T-cell (primary cell): ENCODE data around the gene VPS8. TPM values are rescaled to one million over a fixed set of nuclear protein-coding genes. Genes with fewer than 3 reads are reported as not detected.
"Not testable (repeated sequence)": the region's sequence is repeated elsewhere in the genome, so short reads cannot be mapped to it uniquely, and the experiment has no call there.

ENCODE experiments used
- ATAC-seq, 4 experiments: fragments of 200-7000 bp in 3 of 4; fragments of 150-1000 bp in 1 of 4; cut with Tn5 transposase; replicated peaks in 1 of 4; 1 replicate in 3 of 4; 2 replicates in 1 of 4; pipeline ENCODE4 v1.10.0; 2021; ENCODE audit warnings: moderate library complexity in 3 of 4, mild to moderate bottlenecking in 2 of 4, moderate number of reproducible peaks in 1 of 4
- CTCF ChIA-PET, 2 donors: fragments of 300-600 bp; sonication (Branson Sonifier 250); formaldehyde crosslinking; loops; one replicate each; lab custom pipeline; 2022; ENCODE audit warnings: antibody characterized with exemption in 2 of 2; lab: Charles Lee
- POLR2A ChIA-PET, 2 donors: fragments of 300-600 bp; sonication (Branson Sonifier 250); formaldehyde crosslinking; loops; one replicate each; lab custom pipeline; 2022; ENCODE audit warnings: antibody characterized with exemption in 2 of 2; lab: Charles Lee
- DNase-seq, 35 experiments: peaks; one replicate each; pipeline versions ENCODE4 v3.0.0 to v3.0.0-alpha.2; 2013 to 2023
- H3K27ac ChIP-seq: one replicate; pipeline ENCODE4 v1.5.1; 2013; ENCODE audit warnings: low read length
- H3K27me3 ChIP-seq, 2 experiments: replicated peaks in 1 of 2; 1 replicate in 1 of 2; 2 replicates in 1 of 2; pipeline versions ENCODE4 v1.6.1 to v1.7.0; 2013; ENCODE audit warnings: low read length in 1 of 2, mixed read lengths in 1 of 2; ENCODE audit not compliant: control insufficient read depth in 2 of 2, insufficient read depth in 2 of 2; ENCODE audit errors: extremely low read depth in 1 of 2
- H3K36me3 ChIP-seq, 2 donors: 1 replicate in 1 of 2; 2 replicates in 1 of 2; pipeline versions ENCODE4 v1.6.1 to v1.7.0; 2013; ENCODE audit warnings: low read length in 1 of 2; ENCODE audit not compliant: control insufficient read depth in 2 of 2, insufficient read depth in 1 of 2; ENCODE audit errors: extremely low read depth in 1 of 2
- H3K4me1 ChIP-seq, 2 experiments: 1 replicate in 1 of 2; 2 replicates in 1 of 2; pipeline versions ENCODE4 v1.6.1 to v1.7.0; 2013; ENCODE audit warnings: low read length in 2 of 2, mixed read lengths in 1 of 2; ENCODE audit not compliant: insufficient read depth in 2 of 2, control insufficient read depth in 1 of 2; ENCODE audit errors: extremely low read depth in 1 of 2
- H3K4me3 ChIP-seq, 2 donors: 1 replicate in 1 of 2; 2 replicates in 1 of 2; pipeline versions ENCODE4 v1.5.1 to v1.7.0; 2013; ENCODE audit warnings: mild to moderate bottlenecking in 2 of 2, low read length in 1 of 2, moderate library complexity in 1 of 2; ENCODE audit not compliant: control insufficient read depth in 1 of 2; ENCODE audit errors: extremely low read depth in 1 of 2
- H3K9me3 ChIP-seq: 2 replicates; pipeline ENCODE4 v1.7.0; 2013
- H3K27ac Mint-ChIP-seq, 2 donors: one replicate each; pipeline ENCODE4 v1.8.0; 2020 to 2021; ENCODE audit warnings: mild to moderate bottlenecking in 2 of 2, mixed read lengths in 2 of 2
- H3K27me3 Mint-ChIP-seq, 2 donors: one replicate each; pipeline ENCODE4 v1.8.0; 2021 to 2022; ENCODE audit warnings: mixed read lengths in 2 of 2
- H3K36me3 Mint-ChIP-seq: one replicate; pipeline ENCODE4 v1.8.0; 2021; ENCODE audit warnings: mixed read lengths
- H3K4me1 Mint-ChIP-seq, 3 donors: one replicate each; pipeline ENCODE4 v1.8.0; 2020 to 2022; ENCODE audit warnings: mixed read lengths in 3 of 3, mild to moderate bottlenecking in 1 of 3
- H3K4me3 Mint-ChIP-seq, 3 donors: one replicate each; pipeline ENCODE4 v1.8.0; 2020 to 2022; ENCODE audit warnings: mild to moderate bottlenecking in 3 of 3, mixed read lengths in 3 of 3, moderate library complexity in 3 of 3
- H3K9me3 Mint-ChIP-seq, 3 donors: one replicate each; pipeline ENCODE4 v1.8.0; 2020 to 2022; ENCODE audit warnings: mixed read lengths in 3 of 3
- WGBS: methylation state at CpG from one replicate; pipeline ENCODE4 v1.1.5; 2013; ENCODE audit warnings: missing lambda C conversion rate; ENCODE audit not compliant: insufficient coverage; 5-methylcytosine and 5-hydroxymethylcytosine counted together
- total RNA-seq, 35 experiments: library from RNA in 6 of 35; stranded (reverse) in 6 of 35; fragments of 120-200 nt in 1 of 35; gene quantifications; one replicate each; pipeline versions ENCODE4 v1.2.1 to v1.2.4 and lab custom pipeline; 2013 to 2026

VPS8 gene
- total RNA-seq, 5 donors from 2014 or later (not counting 1 experiment from before 2014, with no cell fraction given): 59.2 to 95.6 (median 71.0) TPM

DNA sequence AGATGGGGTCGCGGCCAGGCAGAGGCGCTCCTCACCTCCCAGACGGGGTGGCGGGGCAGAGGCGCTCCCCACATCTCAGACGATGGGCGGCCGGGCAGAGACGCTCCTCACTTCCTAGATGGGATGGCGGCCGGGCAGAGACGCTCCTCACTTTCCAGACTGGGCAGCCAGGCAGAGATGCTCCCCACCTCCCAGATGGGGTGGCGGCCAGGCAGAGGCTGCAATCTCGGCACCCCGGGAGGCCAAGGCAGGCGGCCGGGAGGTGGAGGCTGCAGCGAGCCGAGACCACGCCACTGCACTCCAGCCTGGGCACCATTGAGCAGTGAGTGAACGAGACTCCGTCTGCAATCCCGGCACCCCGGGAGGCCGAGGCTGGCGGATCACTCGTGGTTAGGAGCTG is 191.9 kb downstream of the VPS8 start:
- H3K4me1 ChIP-seq, H3K4me3 ChIP-seq, CTCF ChIA-PET, H3K9me3 ChIP-seq, H3K27me3 Mint-ChIP-seq, H3K27ac Mint-ChIP-seq, H3K27me3 ChIP-seq, POLR2A ChIA-PET, DNase-seq, H3K4me3 Mint-ChIP-seq, H3K4me1 Mint-ChIP-seq, ATAC-seq, H3K27ac ChIP-seq: not testable (repeated sequence)
- WGBS: 100% methylated on average over 2 of the region's 28 CpGs
- H3K36me3 ChIP-seq: peaks cover 4 to 37% of the 10 kb centered on the region in 2 donors
- Mint-ChIP-seq H3K9me3 (peaks cover 4 to 14% (median 13%) of the 10 kb centered on the region in 3 donors), H3K36me3 (peaks cover 78% of the 10 kb centered on the region)

DNA sequence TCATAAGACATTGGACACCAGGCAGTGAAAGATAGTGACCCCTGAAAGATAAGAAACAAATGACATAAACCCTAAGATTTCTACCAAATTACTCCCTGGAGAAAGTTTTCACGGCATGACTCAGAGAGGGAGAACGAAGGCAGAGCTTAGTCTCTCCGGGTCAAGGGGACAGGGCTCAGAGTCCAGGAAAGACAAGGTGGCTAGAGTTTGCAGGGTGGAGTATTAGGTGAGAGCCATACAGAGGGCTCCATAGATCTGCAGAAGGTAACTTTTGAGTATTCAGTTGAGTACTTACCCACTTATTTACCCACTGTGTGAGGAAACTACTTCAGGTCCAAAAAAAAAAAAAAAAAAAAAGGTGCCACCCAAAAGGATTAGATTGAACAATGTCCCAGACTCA is 197.7 kb downstream of the VPS8 start:
- H3K4me3 Mint-ChIP-seq: no peak overlapping the region
- Histone ChIP-seq H3K9me3 (peaks cover 21% of the 10 kb centered on the region), H3K4me3 (no peak overlapping the region), H3K4me1 (no peaks in the 10 kb centered on the region), H3K27me3 (no peaks in the 10 kb centered on the region), H3K27ac (no peak overlapping the region), H3K36me3 (peaks cover 12 to 14% of the 10 kb centered on the region in 2 donors)
- DNase-seq (no peak), ATAC-seq (no peak)
- CTCF ChIA-PET: no interaction called here
- no peaks in the 10 kb centered on the region for H3K4me1 Mint-ChIP-seq
- H3K9me3 Mint-ChIP-seq: peaks cover 19 to 20% (median 19%) of the 10 kb centered on the region in 3 donors
- 100% methylated on average over 3 of the region's 3 CpGs for WGBS
- no peak overlapping the region for H3K27ac Mint-ChIP-seq
- H3K27me3 Mint-ChIP-seq: no peaks in the 10 kb centered on the region
- POLR2A ChIA-PET: no interaction called here
- peaks cover 87% of the 10 kb centered on the region for H3K36me3 Mint-ChIP-seq

DNA sequence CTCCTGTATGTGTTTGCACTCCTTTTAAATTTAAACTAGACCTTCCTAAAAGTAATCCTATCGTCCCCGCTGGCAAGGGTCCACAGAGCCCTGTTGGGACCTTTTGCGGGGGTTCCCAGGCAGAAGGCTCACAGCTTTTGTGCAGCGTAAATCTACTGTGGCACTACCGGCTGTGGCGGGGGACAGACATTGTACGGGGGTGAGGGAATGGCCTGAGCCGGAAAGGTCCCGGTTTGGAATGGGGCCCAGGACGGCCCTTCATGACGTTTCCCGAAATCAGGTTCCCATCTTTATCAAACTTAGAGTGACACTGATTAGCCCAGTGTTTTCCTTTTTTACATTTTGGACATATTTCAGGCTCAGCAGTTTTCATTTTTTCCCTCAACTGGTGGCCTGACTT is 205.6 kb downstream of the VPS8 start:
- ATAC-seq, H3K4me3 ChIP-seq, H3K4me1 ChIP-seq, H3K36me3 ChIP-seq, DNase-seq, CTCF ChIA-PET, H3K9me3 ChIP-seq, POLR2A ChIA-PET, H3K27ac Mint-ChIP-seq, H3K4me1 Mint-ChIP-seq, H3K27ac ChIP-seq, H3K27me3 ChIP-seq, H3K4me3 Mint-ChIP-seq, H3K27me3 Mint-ChIP-seq: not testable (repeated sequence)
- Mint-ChIP-seq H3K9me3 (peaks cover 9 to 24% (median 12%) of the 10 kb centered on the region in 3 donors), H3K36me3 (peaks cover 73% of the 10 kb centered on the region)
- WGBS: 99% methylated on average over 6 of the region's 12 CpGs

DNA sequence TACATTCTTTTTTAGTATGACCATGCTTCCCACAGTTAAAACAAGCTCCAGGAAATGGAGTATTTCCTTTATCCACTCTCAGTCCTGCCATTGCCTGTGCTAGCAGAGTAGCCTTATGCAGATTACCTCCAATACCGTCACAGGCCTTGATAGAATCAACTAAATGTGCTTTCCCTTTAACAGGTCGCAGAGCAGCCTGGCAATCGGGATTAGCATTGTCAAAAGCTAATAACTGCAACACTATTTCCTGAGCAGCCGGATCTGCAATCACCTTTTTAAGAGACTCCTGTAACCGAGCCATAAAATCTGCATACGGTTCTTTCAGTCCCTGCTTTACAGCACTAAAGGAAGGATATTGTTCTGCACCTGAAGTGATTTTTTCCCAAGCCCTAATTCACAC is 206.0 kb downstream of the VPS8 start:
- H3K27ac Mint-ChIP-seq: not testable (repeated sequence)

GRCh38 chr3:185021256-185021655 is 209.3 kb downstream of the VPS8 start:
- POLR2A ChIA-PET: no interaction called here
- no peak overlapping the region for H3K27ac Mint-ChIP-seq
- DNase-seq: no peak
- no peaks in the 10 kb centered on the region for H3K27me3 Mint-ChIP-seq
- no peaks in the 10 kb centered on the region for H3K9me3 ChIP-seq
- no peaks in the 10 kb centered on the region for H3K4me1 Mint-ChIP-seq
- no CpG with 5 or more reads among the region's 1 CpG for WGBS
- no peak for ATAC-seq
- peaks cover 9 to 18% (median 12%) of the 10 kb centered on the region in 3 donors for H3K9me3 Mint-ChIP-seq
- H3K36me3 Mint-ChIP-seq: peaks cover 67% of the 10 kb centered on the region
- H3K27me3 ChIP-seq: no peaks in the 10 kb centered on the region
- peaks cover 2 to 12% of the 10 kb centered on the region in 2 donors for H3K36me3 ChIP-seq
- no peaks in the 10 kb centered on the region for H3K4me1 ChIP-seq
- H3K4me3 ChIP-seq: no peak overlapping the region
- H3K27ac ChIP-seq: no peak overlapping the region
- CTCF ChIA-PET: no interaction called here
- H3K4me3 Mint-ChIP-seq: no peak overlapping the region

More for the DNA sequence above, 206.0 kb downstream of the VPS8 start:
- H3K4me1 ChIP-seq, ATAC-seq, H3K9me3 ChIP-seq, DNase-seq, H3K4me1 Mint-ChIP-seq, H3K4me3 Mint-ChIP-seq, H3K27me3 ChIP-seq, H3K27ac ChIP-seq, H3K36me3 ChIP-seq, CTCF ChIA-PET, H3K27me3 Mint-ChIP-seq, POLR2A ChIA-PET, H3K4me3 ChIP-seq: not testable (repeated sequence)
- 92% methylated on average over 4 of the region's 6 CpGs for WGBS
- peaks cover 72% of the 10 kb centered on the region for H3K36me3 Mint-ChIP-seq
- peaks cover 9 to 24% (median 12%) of the 10 kb centered on the region in 3 donors for H3K9me3 Mint-ChIP-seq

DNA sequence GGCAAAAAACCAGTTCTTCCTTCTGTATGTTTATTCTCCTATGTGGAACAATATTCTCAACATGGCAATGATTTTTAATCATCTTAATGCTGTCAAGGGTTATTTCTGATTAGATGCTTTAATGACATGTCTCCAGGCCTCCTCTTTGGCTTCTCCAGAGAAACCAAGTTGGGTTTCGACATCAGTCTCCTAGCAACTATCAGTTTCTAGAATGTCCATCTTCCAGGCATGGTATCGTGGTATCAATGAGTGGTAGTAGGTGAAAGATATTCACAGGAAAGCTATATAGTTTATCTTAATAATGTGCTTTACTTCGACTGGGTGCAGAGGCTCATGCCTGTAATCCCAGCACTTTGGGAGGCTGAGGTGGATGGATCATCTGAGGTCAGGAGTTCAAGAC is 212.4 kb downstream of the VPS8 start:
- Mint-ChIP-seq H3K4me3 (no peak overlapping the region), H3K4me1 (no peaks in the 10 kb centered on the region), H3K9me3 (peaks cover 0 to 1% (median 0%) of the 10 kb centered on the region in 3 donors), H3K27me3 (no peaks in the 10 kb centered on the region), H3K36me3 (peaks cover 54% of the 10 kb centered on the region), H3K27ac (no peak overlapping the region)
- peaks cover 5 to 26% of the 10 kb centered on the region in 2 donors for H3K36me3 ChIP-seq
- H3K27me3 ChIP-seq: no peaks in the 10 kb centered on the region
- WGBS: no CpG with 5 or more reads among the region's 3 CpGs
- no peak for DNase-seq
- H3K4me1 ChIP-seq: no peaks in the 10 kb centered on the region
- CTCF ChIA-PET: no interaction called here
- no peak for ATAC-seq
- no peak overlapping the region for H3K4me3 ChIP-seq
- H3K27ac ChIP-seq: no peak overlapping the region
- POLR2A ChIA-PET: no interaction called here
- no peaks in the 10 kb centered on the region for H3K9me3 ChIP-seq

DNA sequence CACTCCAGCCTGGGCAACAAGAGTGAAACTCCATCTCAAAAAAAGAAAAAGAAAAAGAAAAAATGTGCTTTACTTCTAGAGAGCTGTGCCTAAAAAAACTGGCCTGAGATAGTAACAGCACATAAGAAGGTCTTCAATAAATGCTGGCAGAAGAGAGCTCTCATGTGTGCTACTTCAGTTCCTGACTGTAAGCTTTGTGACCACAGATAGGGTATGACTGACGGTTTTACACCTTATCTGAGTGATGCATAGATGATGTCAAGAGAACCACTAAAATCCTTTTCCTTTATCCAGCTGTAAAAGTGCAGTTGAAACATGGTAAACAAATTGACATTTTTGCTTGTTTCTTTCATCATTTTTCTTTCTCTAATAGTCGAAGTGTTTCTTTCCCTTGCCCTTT is 213.0 kb downstream of the VPS8 start:
- POLR2A ChIA-PET: no interaction called here
- H3K9me3 ChIP-seq: no peaks in the 10 kb centered on the region
- no peaks in the 10 kb centered on the region for H3K9me3 Mint-ChIP-seq
- H3K4me1 ChIP-seq: no peaks in the 10 kb centered on the region
- no CpG with 5 or more reads among the region's 2 CpGs for WGBS
- H3K36me3 ChIP-seq: peaks cover 5 to 29% of the 10 kb centered on the region in 2 donors
- ATAC-seq: no peak
- no peaks in the 10 kb centered on the region for H3K4me1 Mint-ChIP-seq
- H3K27ac ChIP-seq: no peak overlapping the region
- peaks cover 54% of the 10 kb centered on the region for H3K36me3 Mint-ChIP-seq
- no peak overlapping the region for H3K4me3 Mint-ChIP-seq
- H3K27ac Mint-ChIP-seq: no peak overlapping the region
- H3K27me3 Mint-ChIP-seq: no peaks in the 10 kb centered on the region
- H3K27me3 ChIP-seq: no peaks in the 10 kb centered on the region
- DNase-seq: no peak
- no peak overlapping the region for H3K4me3 ChIP-seq
- CTCF ChIA-PET: interaction anchor here in 1 of 2 donors (0.5 kb wide), 1 partner anchor 97 kb away, joined by 4 read pairs; no protein-coding TSS in a partner anchor
